22Rv1 (cell line): Measurements from ENCODE around the gene MXD1.

Experiments used
- H3K27ac ChIP-seq: fragments of 450-650 bp; 2 replicates; pipeline ENCODE4 v1.5.1; 2017
- ZFX ChIP-seq: fragments of 450-650 bp; IDR thresholded peaks from 2 replicates; pipeline ENCODE4 v1.6.1; 2017; ENCODE audit warnings: antibody characterized with exemption, borderline replicate concordance
- TF ChIP-seq, protein P1 (sequence below): fragments of 450-650 bp; IDR thresholded peaks from 2 replicates; pipeline ENCODE4 v1.5.1; 2017; ENCODE audit warnings: mild to moderate bottlenecking

The MXD1 gene

DNA sequence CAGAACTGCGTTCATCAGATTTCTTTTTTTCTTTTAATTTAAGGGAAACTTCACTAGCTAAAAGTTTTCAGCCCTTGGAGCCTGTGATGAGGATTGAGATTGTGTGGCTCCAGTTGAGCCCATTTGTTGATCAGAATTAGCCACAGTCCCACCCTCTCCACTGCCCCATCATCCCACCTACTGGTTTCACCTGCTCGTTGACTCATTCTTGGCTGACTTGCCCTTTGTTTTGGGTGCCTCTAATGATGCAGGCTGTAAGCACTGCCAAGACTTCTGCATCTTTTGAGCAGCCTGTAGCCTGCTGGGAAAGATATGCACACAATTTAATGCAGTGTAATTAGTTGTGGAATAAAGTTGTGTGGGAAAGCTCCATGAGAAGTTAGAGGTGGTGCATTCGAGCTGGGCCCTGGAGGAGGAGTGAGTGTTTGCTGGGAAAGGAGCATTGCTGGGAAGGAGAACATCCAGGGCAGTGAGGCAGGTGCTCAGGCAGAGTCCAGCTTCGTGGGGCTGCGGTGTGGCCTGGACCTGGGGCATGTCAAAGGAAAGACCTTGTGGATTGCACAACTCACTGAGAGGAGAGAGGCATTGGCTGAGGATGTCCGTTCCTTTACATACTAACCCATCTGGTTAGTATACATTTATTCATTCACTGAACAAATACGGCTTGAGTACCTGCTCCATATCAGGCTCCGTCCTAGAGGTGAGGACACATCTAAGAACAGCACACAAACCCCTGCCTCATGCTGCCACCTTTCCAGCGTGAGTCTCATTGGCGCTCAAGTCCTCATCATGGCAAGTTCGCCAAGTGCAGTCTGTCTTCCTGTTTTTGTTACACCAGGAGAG is 28.3 kb downstream of the MXD1 start:
- TF ChIP-seq, protein P1, sequence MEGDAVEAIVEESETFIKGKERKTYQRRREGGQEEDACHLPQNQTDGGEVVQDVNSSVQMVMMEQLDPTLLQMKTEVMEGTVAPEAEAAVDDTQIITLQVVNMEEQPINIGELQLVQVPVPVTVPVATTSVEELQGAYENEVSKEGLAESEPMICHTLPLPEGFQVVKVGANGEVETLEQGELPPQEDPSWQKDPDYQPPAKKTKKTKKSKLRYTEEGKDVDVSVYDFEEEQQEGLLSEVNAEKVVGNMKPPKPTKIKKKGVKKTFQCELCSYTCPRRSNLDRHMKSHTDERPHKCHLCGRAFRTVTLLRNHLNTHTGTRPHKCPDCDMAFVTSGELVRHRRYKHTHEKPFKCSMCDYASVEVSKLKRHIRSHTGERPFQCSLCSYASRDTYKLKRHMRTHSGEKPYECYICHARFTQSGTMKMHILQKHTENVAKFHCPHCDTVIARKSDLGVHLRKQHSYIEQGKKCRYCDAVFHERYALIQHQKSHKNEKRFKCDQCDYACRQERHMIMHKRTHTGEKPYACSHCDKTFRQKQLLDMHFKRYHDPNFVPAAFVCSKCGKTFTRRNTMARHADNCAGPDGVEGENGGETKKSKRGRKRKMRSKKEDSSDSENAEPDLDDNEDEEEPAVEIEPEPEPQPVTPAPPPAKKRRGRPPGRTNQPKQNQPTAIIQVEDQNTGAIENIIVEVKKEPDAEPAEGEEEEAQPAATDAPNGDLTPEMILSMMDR = no peak
- no peak for TF ChIP-seq ZFX
- no peak overlapping the region for H3K27ac ChIP-seq

DNA sequence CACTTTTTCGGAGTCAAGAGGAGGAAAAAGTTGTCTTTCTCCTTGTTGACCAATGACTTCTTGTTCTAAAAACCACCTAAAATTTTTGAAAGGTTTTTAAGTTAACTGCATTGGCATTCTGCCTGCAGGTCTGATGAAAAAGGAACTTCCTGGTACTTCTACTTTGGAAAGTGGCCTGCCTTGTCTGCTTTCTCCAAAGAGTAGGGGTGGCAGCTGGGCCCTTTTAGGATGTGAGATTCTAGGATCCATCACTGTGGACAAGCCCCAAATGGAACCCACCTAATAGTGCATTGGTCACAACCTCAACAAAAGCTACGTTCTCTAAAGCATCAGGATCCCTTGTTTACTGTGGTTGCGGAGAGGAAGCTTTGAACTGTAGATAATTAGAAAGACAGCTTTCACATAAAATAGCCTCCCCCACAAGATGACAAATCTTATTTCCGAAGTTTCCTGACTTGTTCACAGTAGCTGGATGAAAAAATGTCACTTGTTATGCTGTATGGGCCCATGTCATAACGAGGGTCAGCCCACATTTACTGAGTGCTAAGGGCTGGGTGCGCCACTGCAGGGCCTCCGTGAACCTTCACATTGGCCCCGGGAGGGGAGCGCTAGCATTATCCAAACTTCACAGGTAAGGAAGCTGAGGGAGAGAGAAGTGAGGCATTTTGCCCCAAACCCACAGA is 29.1 kb downstream of the MXD1 start:
- no peak overlapping the region for H3K27ac ChIP-seq
- TF ChIP-seq, protein P1 = no peak
- no peak for TF ChIP-seq ZFX

DNA sequence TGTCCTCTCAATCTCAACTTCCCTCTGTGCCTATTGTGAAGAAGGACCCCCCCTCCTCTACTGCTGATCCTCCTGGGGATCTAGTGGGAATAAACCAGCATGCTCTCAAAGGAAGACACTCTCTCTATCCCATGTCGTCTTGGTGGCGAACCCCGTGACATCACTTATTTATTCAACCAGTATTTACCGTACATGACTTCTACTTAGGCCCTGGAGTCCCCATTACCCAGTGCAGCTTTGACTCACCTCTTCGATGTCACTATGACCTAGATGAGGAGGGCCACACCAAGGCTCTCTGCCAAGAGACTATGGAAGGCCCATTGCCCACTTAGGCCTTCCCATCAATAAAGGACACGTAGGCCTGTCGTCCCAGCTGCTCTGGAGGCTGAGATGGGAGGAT is 29.8 kb downstream of the MXD1 start:
- no peak overlapping the region for H3K27ac ChIP-seq
- TF ChIP-seq, protein P1 = no peak
- no peak for TF ChIP-seq ZFX

DNA sequence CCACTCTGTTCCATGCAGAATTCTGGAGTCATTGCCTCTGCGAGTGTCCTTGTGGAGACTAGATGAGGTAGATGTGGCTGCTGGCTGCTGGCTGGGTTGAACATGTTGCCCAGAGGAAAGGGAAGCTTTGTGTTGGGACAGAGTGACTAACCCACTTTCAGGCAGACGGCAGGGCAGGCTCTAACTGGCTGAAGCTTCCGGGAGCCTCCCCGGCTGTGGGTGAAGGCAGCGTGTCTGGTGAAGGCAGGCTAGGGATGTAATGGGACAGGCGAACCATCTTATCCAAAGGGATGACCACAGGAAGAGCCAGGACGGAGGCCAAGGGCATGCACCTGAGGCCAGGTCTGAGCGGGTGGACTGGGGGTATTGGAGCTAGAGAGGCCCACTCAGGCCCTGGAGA is 30.5 kb downstream of the MXD1 start:
- no peak for TF ChIP-seq ZFX
- TF ChIP-seq, protein P1 = no peak
- no peak overlapping the region for H3K27ac ChIP-seq

DNA sequence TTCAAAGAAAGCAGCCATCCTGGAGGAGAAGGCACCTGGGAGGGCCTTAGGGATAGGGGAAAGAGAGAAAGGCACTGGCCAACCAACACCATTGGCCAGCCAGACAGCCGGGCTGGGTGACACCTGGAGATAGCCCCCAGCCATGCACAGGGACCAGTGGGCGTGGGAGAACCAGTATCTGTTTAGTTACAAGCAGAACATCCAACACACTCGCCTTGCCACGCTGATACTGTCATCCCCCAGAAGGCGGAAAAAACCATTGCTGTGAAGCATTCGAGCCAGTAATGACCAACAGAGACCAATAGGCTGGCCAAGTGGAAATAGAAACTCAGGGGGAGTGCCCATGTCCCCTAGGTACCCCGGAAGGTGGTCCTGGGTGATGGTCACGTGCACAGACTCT is 31.0 kb downstream of the MXD1 start:
- TF ChIP-seq ZFX = no peak
- TF ChIP-seq, protein P1 = no peak
- no peak overlapping the region for H3K27ac ChIP-seq

DNA sequence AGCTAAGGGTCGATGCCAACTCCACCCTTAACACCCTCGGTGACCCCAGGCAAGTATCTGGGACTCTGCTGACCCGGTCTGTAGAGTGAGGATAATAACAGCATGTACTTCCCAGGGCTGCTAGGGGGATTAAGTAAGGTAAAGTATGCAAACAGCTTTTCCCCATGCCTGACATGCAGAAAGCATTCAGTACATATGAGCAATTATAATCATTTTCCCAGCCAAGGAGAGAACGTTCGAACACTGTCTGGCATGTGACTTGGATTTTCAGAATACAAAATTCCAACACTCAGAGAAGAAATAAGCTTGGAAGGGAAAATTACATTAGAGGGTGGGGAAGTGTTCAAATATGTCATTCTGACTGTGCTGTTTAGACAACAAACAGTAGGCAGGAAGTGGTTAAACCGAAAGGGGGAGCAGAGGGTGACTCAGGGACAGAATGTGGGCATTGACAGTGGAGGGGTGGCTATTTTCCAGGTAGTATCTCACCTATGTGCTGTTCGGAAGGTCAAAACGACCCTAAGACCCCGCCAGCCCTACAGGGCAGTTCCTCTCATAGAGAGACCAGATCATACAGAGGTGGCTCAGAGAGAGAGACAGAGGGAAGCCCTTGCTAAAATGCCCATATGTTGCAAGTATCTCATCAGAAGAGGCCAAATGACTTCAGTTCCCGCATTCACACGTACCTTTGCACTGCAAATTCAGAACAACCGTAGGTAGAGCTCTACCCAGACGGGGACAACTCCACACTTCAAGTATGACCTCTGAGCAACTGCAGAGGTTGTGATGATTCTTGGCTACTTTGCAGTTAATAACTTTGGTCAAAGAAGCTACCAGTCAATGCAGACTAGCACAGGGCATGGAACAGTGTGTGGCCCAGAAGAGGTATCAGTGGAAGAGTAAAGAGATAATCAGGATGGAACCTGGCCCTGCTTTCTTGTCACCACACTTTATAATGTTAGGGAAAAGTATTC is 31.7 kb downstream of the MXD1 start:
- no peak overlapping the region for H3K27ac ChIP-seq
- TF ChIP-seq, protein P1 = no peak
- no peak for TF ChIP-seq ZFX
